ENCODE measurements around the gene DNAH11. TPM values are rescaled to one million over a fixed set of nuclear protein-coding genes. Genes with fewer than 3 reads are reported as not detected.

Gene DNAH11
- total RNA-seq, 1 experiment from 2014 or later: 0.39 TPM

GRCh38 chr7:21867816-21868575 is 325.2 kb downstream of the DNAH11 start:
- intact Hi-C loops (cut with micrococcal nuclease): no loop called here
- Histone ChIP-seq H3K9me2 (ENCODE audit: insufficient read depth) (no peaks in the 10 kb centered on the region), H3K4me1 (ENCODE audit: control insufficient read depth in 1 of 2, insufficient read depth in 2 of 2, low read length in 2 of 2) (0 out of 4 replicates have a peak, but pooled peaks cover 0 to 2% of the 10 kb centered on the region in 2 experiments), H3K27me3 (ENCODE audit: insufficient read depth, low read length) (no peaks in the 10 kb centered on the region), H3K36me3 (ENCODE audit: control insufficient read depth in 1 of 2, insufficient read depth in 2 of 2, low read length in 2 of 2) (no peaks in the 10 kb centered on the region), H3K4me3 (replicated peaks in 1 of 2; ENCODE audit: low read depth in 1 of 2, low read length in 2 of 2) (no peak overlapping the region), H3K79me2 (ENCODE audit: insufficient read depth, low read length) (no peaks in the 10 kb centered on the region), H3K4me2 (ENCODE audit: low read length) (no peak overlapping the region), H3K9ac (ENCODE audit: low read length) (no peak overlapping the region), H4K20me1 (ENCODE audit: insufficient read depth) (no peaks in the 10 kb centered on the region), H3K9me3 (ENCODE audit: control insufficient read depth in 1 of 2, insufficient read depth in 1 of 2, low read depth in 1 of 2, low read length in 2 of 2) (no peaks in the 10 kb centered on the region), H2AFZ (ENCODE audit: low read depth, low read length, poor library complexity, severe bottlenecking) (no peak overlapping the region), H3K27ac (ENCODE audit: low read depth, low read length) (no peak overlapping the region)
- ChIA-PET POLR2A (interaction anchor here (0.7 kb wide), 1 partner anchor 23 kb away, joined by 5 read pairs; no protein-coding TSS in a partner anchor), RAD21 (ENCODE audit: low non-redundant PET in 1 of 2, low total read pairs in 2 of 2, uncharacterized antibody in 2 of 2, unreplicated experiment in 2 of 2) (no interaction called here), CTCF (no interaction called here)
- no TSS peak for BruUV-seq (replicated peaks)
- TF ChIP-seq FOSL1 (IDR thresholded peaks at IDR 0.05; ENCODE audit: low read depth) (no peak), ELF1 (IDR thresholded peaks at IDR 0.05; ENCODE audit: borderline replicate concordance, low read depth) (no peak), CEBPB (IDR thresholded peaks at IDR 0.05; ENCODE audit: low read depth) (no peak), SRF (IDR thresholded peaks at IDR 0.05; ENCODE audit: low read depth) (no peak), RAD21 (IDR thresholded peaks at IDR 0.05; ENCODE audit: low read depth) (no peak), EZH2 (IDR thresholded peaks at IDR 0.05) (no peak), ZFX (IDR thresholded peaks at IDR 0.05) (no peak), MAX (IDR thresholded peaks at IDR 0.05) (no peak), YY1 (IDR thresholded peaks at IDR 0.05; ENCODE audit: extremely low read depth, insufficient replicate concordance, low read depth, low read length) (no peak), JUND (IDR thresholded peaks at IDR 0.05) (no peak), POLR2A (IDR thresholded peaks at IDR 0.05; ENCODE audit: borderline replicate concordance, extremely low read depth, insufficient read depth, insufficient read length) (no peak)
- DNase-seq (ENCODE audit: low read depth, low spot score) (no peak), ATAC-seq (no peak)

GRCh38 chr7:21868576-21868850 is 325.7 kb downstream of the DNAH11 start:
- H3K27ac ChIP-seq (ENCODE audit: low read depth, low read length): no peak overlapping the region
- POLR2A ChIA-PET: no interaction called here
- RAD21 ChIA-PET (ENCODE audit: low non-redundant PET in 1 of 2, low total read pairs in 2 of 2, uncharacterized antibody in 2 of 2, unreplicated experiment in 2 of 2): no interaction called here
- H3K4me3 ChIP-seq (replicated peaks in 1 of 2; ENCODE audit: low read depth in 1 of 2, low read length in 2 of 2): no peak overlapping the region
- no peaks in the 10 kb centered on the region for H3K27me3 ChIP-seq (ENCODE audit: insufficient read depth, low read length)
- ATAC-seq (no peak), DNase-seq (ENCODE audit: low read depth, low spot score) (no peak)
- no TSS peak for BruUV-seq (replicated peaks)
- H3K9me2 ChIP-seq (ENCODE audit: insufficient read depth): no peaks in the 10 kb centered on the region
- H4K20me1 ChIP-seq (ENCODE audit: insufficient read depth): no peaks in the 10 kb centered on the region
- H3K9ac ChIP-seq (ENCODE audit: low read length): no peak overlapping the region
- H3K4me2 ChIP-seq (ENCODE audit: low read length): no peak overlapping the region
- 0 out of 4 replicates have a peak, but pooled peaks cover 0 to 2% of the 10 kb centered on the region in 2 experiments for H3K4me1 ChIP-seq (ENCODE audit: control insufficient read depth in 1 of 2, insufficient read depth in 2 of 2, low read length in 2 of 2)
- H2AFZ ChIP-seq (ENCODE audit: low read depth, low read length, poor library complexity, severe bottlenecking): no peak overlapping the region
- CTCF ChIA-PET: no interaction called here
- intact Hi-C loops (cut with micrococcal nuclease): no loop called here
- no peaks in the 10 kb centered on the region for H3K36me3 ChIP-seq (ENCODE audit: control insufficient read depth in 1 of 2, insufficient read depth in 2 of 2, low read length in 2 of 2)
- no peaks in the 10 kb centered on the region for H3K79me2 ChIP-seq (ENCODE audit: insufficient read depth, low read length)
- no peaks in the 10 kb centered on the region for H3K9me3 ChIP-seq (ENCODE audit: control insufficient read depth in 1 of 2, insufficient read depth in 1 of 2, low read depth in 1 of 2, low read length in 2 of 2)
- TF ChIP-seq EGR1 (IDR thresholded peaks at IDR 0.05; ENCODE audit: low read depth): no peak
- TF ChIP-seq JUND (IDR thresholded peaks at IDR 0.05): no peak
- TF ChIP-seq POLR2AphosphoS5 (IDR thresholded peaks at IDR 0.05; ENCODE audit: low read depth, low read length): no peak
- TF ChIP-seq SP1 (IDR thresholded peaks at IDR 0.05; ENCODE audit: low read depth): no peak
- no peak for TF ChIP-seq YY1 (IDR thresholded peaks at IDR 0.05; ENCODE audit: extremely low read depth, insufficient replicate concordance, low read depth, low read length)
- no peak for TF ChIP-seq CBX3 (IDR thresholded peaks at IDR 0.05; ENCODE audit: low read depth)
- no peak for TF ChIP-seq POLR2A (IDR thresholded peaks at IDR 0.05; ENCODE audit: borderline replicate concordance, extremely low read depth, insufficient read depth, insufficient read length)
- no peak for TF ChIP-seq ATF3 (IDR thresholded peaks at IDR 0.05)
- TF ChIP-seq ELF1 (IDR thresholded peaks at IDR 0.05; ENCODE audit: borderline replicate concordance, low read depth): no peak
- no peak for TF ChIP-seq EZH2 (IDR thresholded peaks at IDR 0.05)
- TF ChIP-seq ZBTB33 (IDR thresholded peaks at IDR 0.05; ENCODE audit: extremely low read depth, insufficient replicate concordance, low read length): no peak
- TF ChIP-seq FOSL1 (IDR thresholded peaks at IDR 0.05; ENCODE audit: low read depth): no peak
- TF ChIP-seq ZNF274 (IDR thresholded peaks at IDR 0.05; ENCODE audit: low read depth, low read length): no peak
- TF ChIP-seq MAX (IDR thresholded peaks at IDR 0.05): no peak
- no peak for TF ChIP-seq CEBPB (IDR thresholded peaks at IDR 0.05; ENCODE audit: low read depth)
- no peak for TF ChIP-seq ZFX (IDR thresholded peaks at IDR 0.05)
- TF ChIP-seq SIN3A (IDR thresholded peaks at IDR 0.05; ENCODE audit: low read depth): no peak
- TF ChIP-seq RAD21 (IDR thresholded peaks at IDR 0.05; ENCODE audit: low read depth): no peak

Measured in HCT116 (cell line).